Glutamatergic neuron (in vitro differentiated cells): Measurements from ENCODE around the gene ILK. TPM values are rescaled to one million over a fixed set of nuclear protein-coding genes. Genes with fewer than 3 reads are reported as not detected.
A peak's percentile ranks its signal among the peaks of the same experiment; 100 is the strongest.

Experiments used
- DNase-seq: peaks from one replicate; pipeline ENCODE4 v3.0.0; 2022
- H3K27ac Mint-ChIP-seq: one replicate; pipeline ENCODE4 v1.8.0; 2020; ENCODE audit warnings: mild to moderate bottlenecking, mixed read lengths, inconsistent platforms; ENCODE audit not compliant: unreplicated experiment
- H3K27me3 Mint-ChIP-seq: one replicate; pipeline ENCODE4 v1.8.0; 2020; ENCODE audit warnings: mild to moderate bottlenecking, moderate library complexity, mixed read lengths, inconsistent platforms; ENCODE audit not compliant: unreplicated experiment
- H3K36me3 Mint-ChIP-seq: one replicate; pipeline ENCODE4 v1.8.0; 2020; ENCODE audit warnings: mild to moderate bottlenecking, mixed read lengths, inconsistent platforms; ENCODE audit not compliant: unreplicated experiment
- H3K4me1 Mint-ChIP-seq: one replicate; pipeline ENCODE4 v1.8.0; 2020; ENCODE audit warnings: mild to moderate bottlenecking, low read depth, mixed read lengths, inconsistent platforms; ENCODE audit not compliant: unreplicated experiment
- H3K4me3 Mint-ChIP-seq: one replicate; pipeline ENCODE4 v1.8.0; 2020; ENCODE audit warnings: mild to moderate bottlenecking, mixed read lengths, inconsistent platforms; ENCODE audit not compliant: unreplicated experiment
- H3K9me3 Mint-ChIP-seq: one replicate; pipeline ENCODE4 v1.8.0; 2020; ENCODE audit warnings: mild to moderate bottlenecking, moderate library complexity, mixed read lengths, inconsistent platforms; ENCODE audit not compliant: unreplicated experiment
- CTCF ChIP-seq: fragments of 200-600 bp; sonication (generic); IDR thresholded peaks from one replicate; pipeline ENCODE4 v1.5.0; 2021; ENCODE audit not compliant: partially characterized antibody, unreplicated experiment
- total RNA-seq: library from RNA; stranded (reverse); fragmentation: NEBNext Ultra II Directional; extraction: Animal tissue kit (Norgen Biotek cat#: 25700); gene quantifications from one replicate; pipeline ENCODE4 v1.2.1, GENCODE V29; 2021; ENCODE audit not compliant: unreplicated experiment

ILK gene
- total RNA-seq, 1 donor from 2014 or later: 168 TPM

- no peak for TF ChIP-seq CTCF
- peaks cover 1% of the 10 kb centered on the region for H3K4me1 Mint-ChIP-seq
- no peak overlapping the region for H3K4me3 Mint-ChIP-seq
- peaks cover 5% of the 10 kb centered on the region for H3K9me3 Mint-ChIP-seq
- no peak for DNase-seq
- no peaks in the 10 kb centered on the region for H3K36me3 Mint-ChIP-seq
- H3K27ac Mint-ChIP-seq: no peak overlapping the region
- peaks cover 6% of the 10 kb centered on the region for H3K27me3 Mint-ChIP-seq
Observed at GRCh38 chr11:6572215-6572614, 31.4 kb upstream of the ILK start.

- peaks cover 5% of the 10 kb centered on the region for H3K9me3 Mint-ChIP-seq
- H3K4me1 Mint-ChIP-seq: peaks cover 1% of the 10 kb centered on the region
- H3K36me3 Mint-ChIP-seq: no peaks in the 10 kb centered on the region
- no peak for DNase-seq
- H3K27ac Mint-ChIP-seq: no peak overlapping the region
- no peaks in the 10 kb centered on the region for H3K27me3 Mint-ChIP-seq
- TF ChIP-seq CTCF: no peak
- no peak overlapping the region for H3K4me3 Mint-ChIP-seq
Observed at GRCh38 chr11:6574816-6575715, 28.5 kb upstream of the ILK start.

- no peak for TF ChIP-seq CTCF
- peaks cover 5% of the 10 kb centered on the region for H3K9me3 Mint-ChIP-seq
- H3K4me3 Mint-ChIP-seq: no peak overlapping the region
Observed at GRCh38 chr11:6576471-6577373, 26.9 kb upstream of the ILK start.

GRCh38 chr11:6578134-6578533 lies 25.4 kb upstream of the ILK start:
- Mint-ChIP-seq H3K9me3 (peaks cover 4% of the 10 kb centered on the region), H3K27ac (no peak overlapping the region), H3K27me3 (no peaks in the 10 kb centered on the region), H3K36me3 (peaks cover 11% of the 10 kb centered on the region), H3K4me3 (no peak overlapping the region), H3K4me1 (peaks cover 1% of the 10 kb centered on the region)
- no peak for DNase-seq
- TF ChIP-seq CTCF: no peak

More at GRCh38 chr11:6576471-6577373, 26.9 kb upstream of the ILK start:
- Mint-ChIP-seq H3K4me1 (peaks cover 1% of the 10 kb centered on the region), H3K27ac (peak overlapping the region; percentile 41), H3K27me3 (no peaks in the 10 kb centered on the region), H3K36me3 (peaks cover 6% of the 10 kb centered on the region)
- no peak for DNase-seq
